ENCODE results near the gene RALY. TPM values are rescaled to one million over a fixed set of nuclear protein-coding genes. Genes with fewer than 3 reads are reported as not detected.

The RALY gene
- total RNA-seq, 1 experiment from 2014 or later, result 219 TPM

GRCh38 chr20:34075647-34076046 is 81.9 kb downstream of the RALY start:
- Histone ChIP-seq H3K9me3 (ENCODE audit: insufficient read depth, low read depth) (no peaks in the 10 kb centered on the region), H3K27ac (no peak overlapping the region), H4K20me1 (ENCODE audit: insufficient read depth) (peaks cover 8% of the 10 kb centered on the region; the same call in 1 of the 2 replicates), H3K4me3 (no peak overlapping the region), H3K9me2 (ENCODE audit: insufficient read depth) (no peaks in the 10 kb centered on the region), H2AFZ (no peak overlapping the region), H3K4me1 (replicated peaks; ENCODE audit: insufficient read depth) (no peaks in the 10 kb centered on the region; the same call in 1 of the 2 replicates), H3K4me2 (no peak overlapping the region), H3K27me3 (ENCODE audit: insufficient read depth, low read depth) (no peaks in the 10 kb centered on the region), H3K36me3 (ENCODE audit: low read depth) (no peaks in the 10 kb centered on the region), H3K79me2 (ENCODE audit: low read depth) (peaks cover 9% of the 10 kb centered on the region; the same call in 1 of the 2 replicates), H3F3A (ENCODE audit: insufficient read depth, low read depth) (no peaks in the 10 kb centered on the region; the same call in 1 of the 2 replicates)
- ChIA-PET POLR2A (ENCODE audit: unreplicated experiment) (no interaction called here), CTCF (no interaction called here)
- DNase-seq, result no peak
- BruUV-seq (replicated peaks), result no TSS peak
- intact Hi-C loops (cut with micrococcal nuclease; ENCODE audit: unreplicated experiment), result no loop called here
- no peak for TF ChIP-seq EZH2 (IDR thresholded peaks at IDR 0.05; ENCODE audit: low read depth)
- TF ChIP-seq, protein P1, sequence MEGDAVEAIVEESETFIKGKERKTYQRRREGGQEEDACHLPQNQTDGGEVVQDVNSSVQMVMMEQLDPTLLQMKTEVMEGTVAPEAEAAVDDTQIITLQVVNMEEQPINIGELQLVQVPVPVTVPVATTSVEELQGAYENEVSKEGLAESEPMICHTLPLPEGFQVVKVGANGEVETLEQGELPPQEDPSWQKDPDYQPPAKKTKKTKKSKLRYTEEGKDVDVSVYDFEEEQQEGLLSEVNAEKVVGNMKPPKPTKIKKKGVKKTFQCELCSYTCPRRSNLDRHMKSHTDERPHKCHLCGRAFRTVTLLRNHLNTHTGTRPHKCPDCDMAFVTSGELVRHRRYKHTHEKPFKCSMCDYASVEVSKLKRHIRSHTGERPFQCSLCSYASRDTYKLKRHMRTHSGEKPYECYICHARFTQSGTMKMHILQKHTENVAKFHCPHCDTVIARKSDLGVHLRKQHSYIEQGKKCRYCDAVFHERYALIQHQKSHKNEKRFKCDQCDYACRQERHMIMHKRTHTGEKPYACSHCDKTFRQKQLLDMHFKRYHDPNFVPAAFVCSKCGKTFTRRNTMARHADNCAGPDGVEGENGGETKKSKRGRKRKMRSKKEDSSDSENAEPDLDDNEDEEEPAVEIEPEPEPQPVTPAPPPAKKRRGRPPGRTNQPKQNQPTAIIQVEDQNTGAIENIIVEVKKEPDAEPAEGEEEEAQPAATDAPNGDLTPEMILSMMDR (conservative IDR thresholded peaks at IDR 0.05), result no peak

DNA sequence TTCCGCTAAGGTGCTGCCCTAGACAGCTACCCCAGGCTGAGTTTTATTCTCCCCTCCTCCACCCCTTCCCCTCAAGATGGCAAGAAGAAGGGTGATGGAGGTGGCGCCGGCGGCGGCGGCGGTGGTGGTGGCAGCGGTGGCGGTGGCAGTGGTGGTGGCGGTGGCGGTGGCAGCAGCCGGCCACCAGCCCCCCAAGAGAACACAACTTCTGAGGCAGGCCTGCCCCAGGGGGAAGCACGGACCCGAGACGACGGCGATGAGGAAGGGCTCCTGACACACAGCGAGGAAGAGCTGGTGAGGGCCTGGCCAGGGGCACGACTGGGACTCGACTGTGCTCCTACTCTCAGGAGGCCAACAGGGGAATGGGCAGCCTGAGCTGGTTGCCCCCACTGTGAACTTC is 83.2 kb downstream of the RALY start:
- H3K36me3 ChIP-seq (ENCODE audit: low read depth), result no peaks in the 10 kb centered on the region
- CTCF ChIA-PET, result no interaction called here
- DNase-seq, result no peak
- no peak overlapping the region for H2AFZ ChIP-seq
- no peak overlapping the region for H3K4me2 ChIP-seq
- no peak overlapping the region for H3K27ac ChIP-seq
- POLR2A ChIA-PET (ENCODE audit: unreplicated experiment), result no interaction called here
- TF ChIP-seq, protein P1 (conservative IDR thresholded peaks at IDR 0.05), result no peak
- no peak for TF ChIP-seq EZH2 (IDR thresholded peaks at IDR 0.05; ENCODE audit: low read depth)
- H3F3A ChIP-seq (ENCODE audit: insufficient read depth, low read depth), result no peaks in the 10 kb centered on the region
- intact Hi-C loops (cut with micrococcal nuclease; ENCODE audit: unreplicated experiment), result no loop called here
- peaks cover 8% of the 10 kb centered on the region; the same call in 1 of the 2 replicates for H4K20me1 ChIP-seq (ENCODE audit: insufficient read depth)
- no peaks in the 10 kb centered on the region; the same call in 1 of the 2 replicates for H3K4me1 ChIP-seq (replicated peaks; ENCODE audit: insufficient read depth)
- no peaks in the 10 kb centered on the region for H3K9me3 ChIP-seq (ENCODE audit: insufficient read depth, low read depth)
- H3K4me3 ChIP-seq, result no peak overlapping the region
- no TSS peak for BruUV-seq (replicated peaks)
- peaks cover 7% of the 10 kb centered on the region; the same call in 1 of the 2 replicates for H3K79me2 ChIP-seq (ENCODE audit: low read depth)
- H3K9me2 ChIP-seq (ENCODE audit: insufficient read depth), result no peaks in the 10 kb centered on the region
- no peaks in the 10 kb centered on the region for H3K27me3 ChIP-seq (ENCODE audit: insufficient read depth, low read depth)

GRCh38 chr20:34078540-34078939 is 84.8 kb downstream of the RALY start:
- no peak for DNase-seq
- POLR2A ChIA-PET (ENCODE audit: unreplicated experiment), result no interaction called here
- Histone ChIP-seq H3K4me3 (no peak overlapping the region), H3K27me3 (ENCODE audit: insufficient read depth, low read depth) (no peaks in the 10 kb centered on the region), H3K79me2 (ENCODE audit: low read depth) (0 out of 2 replicates have a peak, but pooled peaks cover under 1% of the 10 kb centered on the region), H3K4me1 (replicated peaks; ENCODE audit: insufficient read depth) (no peaks in the 10 kb centered on the region; the same call in 1 of the 2 replicates), H3K36me3 (ENCODE audit: low read depth) (no peaks in the 10 kb centered on the region), H4K20me1 (ENCODE audit: insufficient read depth) (peaks cover 4% of the 10 kb centered on the region), H2AFZ (no peak overlapping the region), H3K4me2 (no peak overlapping the region), H3K9me3 (ENCODE audit: insufficient read depth, low read depth) (no peaks in the 10 kb centered on the region), H3K9me2 (ENCODE audit: insufficient read depth) (no peaks in the 10 kb centered on the region), H3K27ac (no peak overlapping the region), H3F3A (ENCODE audit: insufficient read depth, low read depth) (peaks cover 9% of the 10 kb centered on the region)
- no peak for TF ChIP-seq EZH2 (IDR thresholded peaks at IDR 0.05; ENCODE audit: low read depth)
- TF ChIP-seq, protein P1 (conservative IDR thresholded peaks at IDR 0.05), result no peak
- BruUV-seq (replicated peaks), result no TSS peak
- CTCF ChIA-PET, result no interaction called here
- intact Hi-C loops (cut with micrococcal nuclease; ENCODE audit: unreplicated experiment), result no loop called here
